Measurements from ENCODE around the gene UBE2C.

The UBE2C gene

DNA sequence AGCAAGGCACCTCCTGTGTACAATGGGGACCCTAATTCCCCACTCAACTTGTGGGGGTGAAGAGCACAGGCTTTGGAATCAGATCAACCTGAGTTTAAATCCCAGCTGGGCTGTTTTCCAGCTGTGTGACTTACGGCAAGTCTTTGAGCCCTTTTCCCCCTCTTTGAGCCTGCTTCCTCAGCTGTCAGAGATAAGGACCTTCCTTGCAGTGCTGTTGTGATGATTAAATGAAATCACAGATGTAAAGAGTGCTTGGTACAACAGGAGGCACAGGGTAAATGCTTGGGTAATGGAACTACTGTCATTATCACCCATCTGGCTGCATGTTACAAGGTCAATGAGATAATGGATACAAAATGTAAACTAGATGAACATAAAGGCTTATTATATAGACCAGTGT, 24.4 kb downstream of the UBE2C start:
- no peaks in the 10 kb centered on the region for H3K9me3 ChIP-seq (ENCODE audit: insufficient read depth, low read length)
- TF ChIP-seq, protein P1, sequence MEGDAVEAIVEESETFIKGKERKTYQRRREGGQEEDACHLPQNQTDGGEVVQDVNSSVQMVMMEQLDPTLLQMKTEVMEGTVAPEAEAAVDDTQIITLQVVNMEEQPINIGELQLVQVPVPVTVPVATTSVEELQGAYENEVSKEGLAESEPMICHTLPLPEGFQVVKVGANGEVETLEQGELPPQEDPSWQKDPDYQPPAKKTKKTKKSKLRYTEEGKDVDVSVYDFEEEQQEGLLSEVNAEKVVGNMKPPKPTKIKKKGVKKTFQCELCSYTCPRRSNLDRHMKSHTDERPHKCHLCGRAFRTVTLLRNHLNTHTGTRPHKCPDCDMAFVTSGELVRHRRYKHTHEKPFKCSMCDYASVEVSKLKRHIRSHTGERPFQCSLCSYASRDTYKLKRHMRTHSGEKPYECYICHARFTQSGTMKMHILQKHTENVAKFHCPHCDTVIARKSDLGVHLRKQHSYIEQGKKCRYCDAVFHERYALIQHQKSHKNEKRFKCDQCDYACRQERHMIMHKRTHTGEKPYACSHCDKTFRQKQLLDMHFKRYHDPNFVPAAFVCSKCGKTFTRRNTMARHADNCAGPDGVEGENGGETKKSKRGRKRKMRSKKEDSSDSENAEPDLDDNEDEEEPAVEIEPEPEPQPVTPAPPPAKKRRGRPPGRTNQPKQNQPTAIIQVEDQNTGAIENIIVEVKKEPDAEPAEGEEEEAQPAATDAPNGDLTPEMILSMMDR (IDR thresholded peaks at IDR 0.05; ENCODE audit: low read depth, low read length), result no peak
- TF ChIP-seq EZH2phosphoT487 (IDR thresholded peaks at IDR 0.05; ENCODE audit: low read depth), result no peak
- no peaks in the 10 kb centered on the region for H3K79me2 ChIP-seq (ENCODE audit: low read length)
- H3K27ac ChIP-seq (ENCODE audit: low read length), result no peak overlapping the region
- H2AFZ ChIP-seq (ENCODE audit: low read depth, low read length), result no peak overlapping the region
- peaks cover 6% of the 10 kb centered on the region; the same call in 1 of the 2 replicates for H3K27me3 ChIP-seq (ENCODE audit: low read depth, low read length)
- H3K4me1 ChIP-seq (ENCODE audit: low read length), result peaks cover 16% of the 10 kb centered on the region
- H3K4me2 ChIP-seq (ENCODE audit: low read length), result no peak overlapping the region
- H4K20me1 ChIP-seq (ENCODE audit: insufficient read depth, low read length), result no peaks in the 10 kb centered on the region
- H3K4me3 ChIP-seq (ENCODE audit: low read length), result no peak overlapping the region
- peaks cover 4% of the 10 kb centered on the region for H3K36me3 ChIP-seq (replicated peaks; ENCODE audit: low read depth, low read length)
- H3K9ac ChIP-seq (ENCODE audit: low read length), result no peak overlapping the region

DNA sequence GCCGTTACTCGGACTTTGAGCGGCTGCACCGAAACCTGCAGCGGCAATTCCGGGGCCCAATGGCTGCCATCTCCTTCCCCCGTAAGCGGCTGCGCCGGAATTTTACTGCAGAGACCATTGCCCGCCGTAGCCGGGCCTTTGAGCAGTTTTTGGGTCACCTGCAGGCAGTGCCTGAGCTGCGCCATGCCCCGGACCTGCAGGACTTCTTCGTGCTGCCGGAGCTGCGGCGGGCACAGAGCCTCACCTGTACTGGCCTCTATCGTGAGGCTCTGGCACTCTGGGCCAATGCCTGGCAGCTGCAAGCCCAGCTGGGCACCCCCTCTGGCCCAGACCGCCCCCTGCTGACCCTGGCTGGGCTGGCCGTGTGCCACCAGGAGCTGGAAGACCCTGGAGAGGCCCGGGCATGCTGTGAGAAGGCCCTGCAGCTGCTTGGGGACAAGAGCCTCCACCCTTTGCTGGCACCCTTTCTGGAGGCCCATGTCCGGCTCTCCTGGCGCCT, 28.3 kb downstream of the UBE2C start:
- Histone ChIP-seq H3K4me2 (ENCODE audit: low read length) (no peak overlapping the region), H2AFZ (ENCODE audit: low read depth, low read length) (no peak overlapping the region), H3K27me3 (ENCODE audit: low read depth, low read length) (no peaks in the 10 kb centered on the region), H3K79me2 (ENCODE audit: low read length) (no peaks in the 10 kb centered on the region), H3K36me3 (replicated peaks; ENCODE audit: low read depth, low read length) (peaks cover 18% of the 10 kb centered on the region), H3K4me1 (ENCODE audit: low read length) (peaks cover 21% of the 10 kb centered on the region), H4K20me1 (ENCODE audit: insufficient read depth, low read length) (no peaks in the 10 kb centered on the region), H3K4me3 (ENCODE audit: low read length) (no peak overlapping the region), H3K9ac (ENCODE audit: low read length) (no peak overlapping the region), H3K27ac (ENCODE audit: low read length) (no peak overlapping the region), H3K9me3 (ENCODE audit: insufficient read depth, low read length) (no peaks in the 10 kb centered on the region)
- no peak for TF ChIP-seq EZH2phosphoT487 (IDR thresholded peaks at IDR 0.05; ENCODE audit: low read depth)
- TF ChIP-seq, protein P1 (IDR thresholded peaks at IDR 0.05; ENCODE audit: low read depth, low read length), result no peak

- Histone ChIP-seq H3K4me2 (ENCODE audit: low read length) (peak overlapping the region; percentile 50), H3K36me3 (replicated peaks; ENCODE audit: low read depth, low read length) (peaks cover 18% of the 10 kb centered on the region), H2AFZ (ENCODE audit: low read depth, low read length) (no peak overlapping the region), H3K4me1 (ENCODE audit: low read length) (peaks cover 21% of the 10 kb centered on the region), H3K27me3 (ENCODE audit: low read depth, low read length) (no peaks in the 10 kb centered on the region), H4K20me1 (ENCODE audit: insufficient read depth, low read length) (no peaks in the 10 kb centered on the region), H3K4me3 (ENCODE audit: low read length) (no peak overlapping the region), H3K27ac (ENCODE audit: low read length) (no peak overlapping the region), H3K9me3 (ENCODE audit: insufficient read depth, low read length) (no peaks in the 10 kb centered on the region), H3K79me2 (ENCODE audit: low read length) (no peaks in the 10 kb centered on the region), H3K9ac (ENCODE audit: low read length) (no peak overlapping the region)
- no peak for TF ChIP-seq EZH2phosphoT487 (IDR thresholded peaks at IDR 0.05; ENCODE audit: low read depth)
- TF ChIP-seq, protein P1 (IDR thresholded peaks at IDR 0.05; ENCODE audit: low read depth, low read length), result no peak
These were observed 29.1 kb downstream of the UBE2C start for GRCh38 chr20:45841407-45842129.

DNA sequence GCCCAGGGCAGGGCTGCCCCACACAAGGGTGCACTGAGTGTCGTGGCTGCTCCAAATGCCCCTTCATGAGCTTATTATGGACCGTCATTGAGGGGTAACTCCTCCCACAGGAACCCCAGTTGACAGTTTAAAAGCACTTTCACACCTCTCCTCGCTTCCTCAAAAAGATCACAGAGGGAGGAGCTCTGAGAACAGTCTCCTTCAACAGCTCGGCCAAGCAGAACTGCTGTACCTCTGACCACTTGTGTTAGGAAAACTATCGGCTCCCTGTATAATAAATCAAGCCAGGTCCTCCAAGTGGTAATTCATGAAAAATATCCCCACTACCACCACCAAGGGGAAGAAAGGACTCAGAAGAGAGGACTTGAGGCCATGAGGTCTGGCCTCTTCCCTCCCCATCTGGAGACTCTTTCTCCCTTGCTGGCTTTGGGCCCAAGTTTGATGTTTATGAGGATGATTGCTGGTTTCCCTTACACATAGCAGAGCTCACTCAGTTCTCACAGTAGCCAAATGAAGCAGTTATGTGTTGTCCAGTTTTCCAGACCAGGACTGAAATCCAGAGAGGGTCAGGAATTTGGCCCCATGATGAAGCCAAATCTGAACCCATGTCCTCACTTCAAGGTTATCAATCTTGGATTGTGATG, 29.8 kb downstream of the UBE2C start:
- no peaks in the 10 kb centered on the region for H3K27me3 ChIP-seq (ENCODE audit: low read depth, low read length)
- peak overlapping the region; percentile 7; the same call in 1 of the 2 replicates for H3K4me3 ChIP-seq (ENCODE audit: low read length)
- H3K27ac ChIP-seq (ENCODE audit: low read length), result peak overlapping the region; percentile 34; the same call in 1 of the 2 replicates
- no peaks in the 10 kb centered on the region for H3K79me2 ChIP-seq (ENCODE audit: low read length)
- H3K9me3 ChIP-seq (ENCODE audit: insufficient read depth, low read length), result no peaks in the 10 kb centered on the region
- H3K9ac ChIP-seq (ENCODE audit: low read length), result peak overlapping the region; percentile 20; the same call in 1 of the 2 replicates
- peaks cover 21% of the 10 kb centered on the region for H3K4me1 ChIP-seq (ENCODE audit: low read length)
- no peaks in the 10 kb centered on the region for H4K20me1 ChIP-seq (ENCODE audit: insufficient read depth, low read length)
- peaks cover 18% of the 10 kb centered on the region for H3K36me3 ChIP-seq (replicated peaks; ENCODE audit: low read depth, low read length)
- peak overlapping the region; percentile 50 for H3K4me2 ChIP-seq (ENCODE audit: low read length)
- TF ChIP-seq, protein P1 (IDR thresholded peaks at IDR 0.05; ENCODE audit: low read depth, low read length), result no peak
- no peak for TF ChIP-seq EZH2phosphoT487 (IDR thresholded peaks at IDR 0.05; ENCODE audit: low read depth)
- H2AFZ ChIP-seq (ENCODE audit: low read depth, low read length), result no peak overlapping the region
